ENCODE data around the gene UACA.

GRCh38 chr15:70672081-70672480 lies 91.3 kb downstream of the UACA start:
- TF ChIP-seq CTBP1 (IDR thresholded peaks at IDR 0.05; ENCODE audit: borderline replicate concordance) (no peak), L3MBTL2 (conservative IDR thresholded peaks at IDR 0.05) (no peak), SP1 (IDR thresholded peaks at IDR 0.05) (no peak), BHLHE40 (IDR thresholded peaks at IDR 0.05; ENCODE audit: borderline replicate concordance) (no peak), FOXK2 (IDR thresholded peaks at IDR 0.05) (no peak), FOXM1 (IDR thresholded peaks at IDR 0.05; ENCODE audit: borderline replicate concordance) (no peak), ARNT (IDR thresholded peaks at IDR 0.05) (no peak), ELF4 (IDR thresholded peaks at IDR 0.05) (no peak), SUZ12 (IDR thresholded peaks at IDR 0.05) (no peak), FOXA1 (IDR thresholded peaks at IDR 0.05) (no peak), LEF1 (IDR thresholded peaks at IDR 0.05; ENCODE audit: borderline replicate concordance) (no peak), NFRKB (IDR thresholded peaks at IDR 0.05) (no peak)

All from HEK293T (cell line).